Mesodermal cell (in vitro differentiated cells): ENCODE measurements around the gene DTNA.

ENCODE experiments used
- H3K27ac ChIP-seq: 2 replicates; pipeline ENCODE4 v1.7.0; 2013; ENCODE audit warnings: mild to moderate bottlenecking, low read depth, low read length, moderate library complexity; ENCODE audit not compliant: severe bottlenecking
- H3K36me3 ChIP-seq: 2 replicates; pipeline ENCODE4 v1.7.1; 2013; ENCODE audit warnings: mild to moderate bottlenecking, low read length, moderate library complexity; ENCODE audit not compliant: control insufficient read depth, insufficient read depth
- H3K4me1 ChIP-seq: one replicate; pipeline ENCODE4 v1.7.1; 2013; ENCODE audit warnings: mild to moderate bottlenecking, low read length; ENCODE audit not compliant: insufficient read depth, control insufficient read depth, poor library complexity, severe bottlenecking
- H3K4me3 ChIP-seq: 2 replicates; pipeline ENCODE4 v1.7.0; 2013; ENCODE audit warnings: low read length, control low read depth, mild to moderate bottlenecking; ENCODE audit not compliant: insufficient read depth, poor library complexity, severe bottlenecking; ENCODE audit errors: extremely low read depth
- H3K9me3 ChIP-seq: 2 replicates; pipeline ENCODE4 v1.7.1; 2013; ENCODE audit warnings: mild to moderate bottlenecking, low read length, moderate library complexity; ENCODE audit not compliant: control insufficient read depth
- WGBS, 2 experiments: methylation state at CpG; one replicate each; pipeline ENCODE4 v1.1.5; 2013; ENCODE audit warnings: missing lambda C conversion rate in 2 of 2; ENCODE audit not compliant: insufficient coverage in 2 of 2; 5-methylcytosine and 5-hydroxymethylcytosine counted together

DTNA gene

DNA sequence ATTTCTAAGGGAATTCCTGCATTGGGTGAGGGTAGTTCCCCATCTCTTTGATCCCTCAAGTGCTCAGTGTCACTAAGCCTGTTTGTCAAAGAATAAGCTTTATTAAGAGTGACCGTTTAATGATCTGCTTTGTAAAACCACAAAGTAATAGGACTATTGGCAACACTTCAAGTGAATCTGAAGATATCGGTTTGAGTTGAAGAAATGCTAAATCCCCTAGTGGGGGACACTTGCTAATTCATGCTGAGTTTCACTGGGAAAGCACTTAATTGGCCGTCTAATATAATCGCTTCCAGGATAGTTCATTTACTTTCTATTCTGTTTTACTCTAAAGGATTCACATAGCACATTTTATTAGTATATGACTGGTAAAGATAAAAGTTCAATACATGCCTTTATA is 54.4 kb downstream of the DTNA start:
- Histone ChIP-seq H3K36me3 (peaks cover 6% of the 10 kb centered on the region), H3K27ac (no peak overlapping the region), H3K4me1 (peaks cover 8% of the 10 kb centered on the region), H3K9me3 (no peaks in the 10 kb centered on the region), H3K4me3 (no peak overlapping the region)
- 80 to 100% methylated on average over 1 of the region's 4 CpGs for WGBS, 2 experiments

DNA sequence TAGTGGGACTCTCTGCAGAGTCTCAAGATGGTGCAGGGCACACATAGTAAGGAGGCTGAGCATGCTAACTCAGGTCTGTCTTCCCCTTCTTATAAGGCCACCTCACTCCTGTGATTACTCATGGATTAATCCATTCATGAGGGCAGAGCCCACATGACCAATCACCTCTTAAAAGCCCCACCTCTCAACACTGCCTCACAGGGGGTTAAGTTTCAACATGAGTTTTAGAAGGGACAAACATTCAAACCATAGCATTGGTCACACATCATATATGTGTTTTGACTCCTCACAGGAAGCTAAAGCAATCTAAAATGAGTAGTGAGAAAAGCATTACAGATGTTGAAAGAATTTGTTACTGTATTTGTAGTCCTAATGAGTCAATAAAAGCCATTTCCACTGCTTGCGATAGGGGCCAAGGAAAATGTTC is 57.5 kb downstream of the DTNA start:
- Histone ChIP-seq H3K36me3 (peaks cover 6% of the 10 kb centered on the region), H3K27ac (no peak overlapping the region), H3K4me3 (no peak overlapping the region), H3K4me1 (peaks cover 8% of the 10 kb centered on the region), H3K9me3 (no peaks in the 10 kb centered on the region)
- WGBS, 2 experiments = 100% methylated on average over 1 of the region's 1 CpG; no CpG with 5 or more reads in 1 of the 2 experiments

GRCh38 chr18:34771958-34772357 is 61.9 kb downstream of the DTNA start:
- Histone ChIP-seq H3K4me3 (no peak overlapping the region), H3K4me1 (peaks cover 8% of the 10 kb centered on the region), H3K27ac (no peak overlapping the region), H3K36me3 (peaks cover 6% of the 10 kb centered on the region), H3K9me3 (no peaks in the 10 kb centered on the region)
- WGBS, 2 experiments = no CpG with 5 or more reads among the region's 1 CpG

- Histone ChIP-seq H3K27ac (no peak overlapping the region), H3K4me3 (no peak overlapping the region), H3K4me1 (peaks cover 3% of the 10 kb centered on the region), H3K9me3 (no peaks in the 10 kb centered on the region), H3K36me3 (no peaks in the 10 kb centered on the region)
- WGBS, 2 experiments = no CpG with 5 or more reads among the region's 2 CpGs
Observed at GRCh38 chr18:34772887-34773286, 62.8 kb downstream of the DTNA start.

DNA sequence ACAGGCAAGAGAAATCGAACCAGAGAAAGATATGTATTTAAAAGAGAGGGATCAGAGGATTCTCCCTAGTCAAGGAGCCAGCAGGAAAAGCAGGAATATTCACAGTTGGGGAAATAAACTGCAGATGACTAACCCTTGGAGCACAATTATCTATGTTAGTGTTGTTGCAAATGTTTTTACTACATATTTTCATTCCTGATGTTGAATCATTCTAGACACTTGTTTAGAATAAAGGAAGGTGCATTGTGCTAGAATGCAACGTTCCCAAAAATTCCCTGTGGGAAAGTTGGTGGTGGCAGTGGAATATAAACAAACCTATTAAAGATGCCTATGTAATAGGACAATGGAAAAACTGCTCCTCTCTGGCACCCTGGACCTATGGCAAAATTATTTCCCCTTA is 63.3 kb downstream of the DTNA start:
- H3K36me3 ChIP-seq = no peaks in the 10 kb centered on the region
- H3K27ac ChIP-seq = no peak overlapping the region
- no peaks in the 10 kb centered on the region for H3K9me3 ChIP-seq
- H3K4me1 ChIP-seq = no peaks in the 10 kb centered on the region
- no peak overlapping the region for H3K4me3 ChIP-seq
- WGBS, 2 experiments = 88 to 100% methylated on average over 1 of the region's 2 CpGs

GRCh38 chr18:34773961-34774766 is 64.1 kb downstream of the DTNA start:
- no peak overlapping the region for H3K4me3 ChIP-seq
- no peak overlapping the region for H3K27ac ChIP-seq
- no peaks in the 10 kb centered on the region for H3K9me3 ChIP-seq
- H3K36me3 ChIP-seq = no peaks in the 10 kb centered on the region
- no peaks in the 10 kb centered on the region for H3K4me1 ChIP-seq
- WGBS, 2 experiments = 81 to 87% methylated on average over 6 of the region's 7 CpGs

DNA sequence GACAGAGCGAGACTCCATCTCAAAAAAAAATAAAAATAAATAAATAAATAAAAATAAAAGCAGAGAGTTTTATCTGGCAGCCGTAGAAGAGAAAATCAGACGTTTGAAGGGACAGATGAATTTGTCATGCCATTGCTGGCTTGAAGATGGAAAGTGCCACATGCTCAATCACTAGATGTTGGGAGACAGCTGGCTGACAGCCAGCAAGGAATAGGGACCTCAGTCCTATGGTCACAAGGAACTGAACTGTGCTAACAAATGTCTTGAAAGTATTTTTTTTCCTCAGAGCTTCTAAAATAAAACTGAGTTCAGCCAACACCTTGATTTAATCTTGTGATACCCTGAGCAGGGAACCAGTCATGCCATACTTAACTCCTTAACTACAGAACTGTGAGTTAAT is 65.4 kb downstream of the DTNA start:
- 100% methylated on average over 2 of the region's 3 CpGs for WGBS, 2 experiments
- H3K9me3 ChIP-seq = no peaks in the 10 kb centered on the region
- H3K36me3 ChIP-seq = no peaks in the 10 kb centered on the region
- no peak overlapping the region for H3K4me3 ChIP-seq
- H3K4me1 ChIP-seq = no peaks in the 10 kb centered on the region
- no peak overlapping the region for H3K27ac ChIP-seq

GRCh38 chr18:34779112-34779511 is 69.0 kb downstream of the DTNA start:
- H3K4me1 ChIP-seq = no peaks in the 10 kb centered on the region
- no peaks in the 10 kb centered on the region for H3K9me3 ChIP-seq
- no peak overlapping the region for H3K27ac ChIP-seq
- no peaks in the 10 kb centered on the region for H3K36me3 ChIP-seq
- H3K4me3 ChIP-seq = no peak overlapping the region

- WGBS, 2 experiments = 94% methylated on average over 2 of the region's 2 CpGs; no CpG with 5 or more reads in 1 of the 2 experiments
- Histone ChIP-seq H3K4me3 (no peak overlapping the region), H3K27ac (no peak overlapping the region), H3K4me1 (no peaks in the 10 kb centered on the region), H3K9me3 (no peaks in the 10 kb centered on the region), H3K36me3 (no peaks in the 10 kb centered on the region)
Observed at GRCh38 chr18:34780856-34781255, 70.8 kb downstream of the DTNA start.

DNA sequence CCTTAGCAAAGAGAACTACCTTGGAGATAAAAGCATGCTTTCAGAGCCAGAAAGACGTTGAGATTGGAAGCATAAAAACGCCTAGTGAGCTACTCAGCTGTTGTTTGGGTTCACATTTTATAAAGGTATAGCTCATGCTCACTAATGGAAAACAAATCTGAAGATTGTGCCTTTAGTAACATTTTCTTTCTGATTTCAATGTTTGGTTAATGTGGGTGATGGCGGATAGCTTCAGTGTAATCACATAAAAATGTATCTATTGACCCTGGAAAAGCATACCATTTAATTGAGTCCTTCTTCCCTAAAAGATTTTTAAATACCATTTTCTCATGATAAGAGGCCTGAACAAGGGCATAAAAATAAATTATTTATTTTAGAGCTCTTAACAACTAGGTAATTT is 73.4 kb downstream of the DTNA start:
- Histone ChIP-seq H3K27ac (no peak overlapping the region), H3K4me3 (no peak overlapping the region), H3K36me3 (no peaks in the 10 kb centered on the region), H3K4me1 (no peaks in the 10 kb centered on the region), H3K9me3 (no peaks in the 10 kb centered on the region)
- 89% methylated on average over 2 of the region's 3 CpGs; no CpG with 5 or more reads in 1 of the 2 experiments for WGBS, 2 experiments

- H3K27ac ChIP-seq = no peak overlapping the region
- no peak overlapping the region for H3K4me3 ChIP-seq
- H3K9me3 ChIP-seq = no peaks in the 10 kb centered on the region
- H3K4me1 ChIP-seq = no peaks in the 10 kb centered on the region
- 100% methylated on average over 2 of the region's 6 CpGs; no CpG with 5 or more reads in 1 of the 2 experiments for WGBS, 2 experiments
- H3K36me3 ChIP-seq = no peaks in the 10 kb centered on the region
Observed at GRCh38 chr18:34786162-34786741, 76.2 kb downstream of the DTNA start.
